ENCODE results near the gene RAB3C.

Gene RAB3C

GRCh38 chr5:58718269-58718978 lies 135.5 kb downstream of the RAB3C start:
- DNase-seq (ENCODE audit: low spot score) = no peak
- H3K27me3 ChIP-seq (ENCODE audit: insufficient read depth, poor library complexity, severe bottlenecking) = peaks cover 46% of the 10 kb centered on the region
- ATAC-seq (ENCODE audit: low read depth) = no peak
- H3K9me3 ChIP-seq (ENCODE audit: severe bottlenecking) = no peaks in the 10 kb centered on the region
- no peak overlapping the region for H3K27ac ChIP-seq (ENCODE audit: poor library complexity, severe bottlenecking)
- no peak for TF ChIP-seq CTCF (IDR thresholded peaks at IDR 0.05; ENCODE audit: poor library complexity, severe bottlenecking)
- H3K4me3 ChIP-seq (ENCODE audit: severe bottlenecking) = no peak overlapping the region
- H3K36me3 ChIP-seq (ENCODE audit: low read depth) = no peaks in the 10 kb centered on the region
- no peaks in the 10 kb centered on the region for H3K4me1 ChIP-seq (ENCODE audit: insufficient read depth, poor library complexity, severe bottlenecking)

GRCh38 chr5:58722160-58722559 lies 139.3 kb downstream of the RAB3C start:
- no peaks in the 10 kb centered on the region for H3K36me3 ChIP-seq (ENCODE audit: low read depth)
- H3K9me3 ChIP-seq (ENCODE audit: severe bottlenecking) = peaks cover 4% of the 10 kb centered on the region
- no peak overlapping the region for H3K27ac ChIP-seq (ENCODE audit: poor library complexity, severe bottlenecking)
- TF ChIP-seq CTCF (IDR thresholded peaks at IDR 0.05; ENCODE audit: poor library complexity, severe bottlenecking) = no peak
- H3K27me3 ChIP-seq (ENCODE audit: insufficient read depth, poor library complexity, severe bottlenecking) = peaks cover 60% of the 10 kb centered on the region
- ATAC-seq (ENCODE audit: low read depth) = no peak
- DNase-seq (ENCODE audit: low spot score) = no peak
- H3K4me1 ChIP-seq (ENCODE audit: insufficient read depth, poor library complexity, severe bottlenecking) = no peaks in the 10 kb centered on the region
- no peak overlapping the region for H3K4me3 ChIP-seq (ENCODE audit: severe bottlenecking)

GRCh38 chr5:58724992-58725391 lies 142.1 kb downstream of the RAB3C start:
- ATAC-seq (ENCODE audit: low read depth) = no peak
- DNase-seq (ENCODE audit: low spot score) = no peak
- H3K4me3 ChIP-seq (ENCODE audit: severe bottlenecking) = no peak overlapping the region
- H3K9me3 ChIP-seq (ENCODE audit: severe bottlenecking) = peaks cover 4% of the 10 kb centered on the region
- no peak for TF ChIP-seq CTCF (IDR thresholded peaks at IDR 0.05; ENCODE audit: poor library complexity, severe bottlenecking)
- H3K27me3 ChIP-seq (ENCODE audit: insufficient read depth, poor library complexity, severe bottlenecking) = peaks cover 48% of the 10 kb centered on the region
- H3K27ac ChIP-seq (ENCODE audit: poor library complexity, severe bottlenecking) = no peak overlapping the region
- H3K36me3 ChIP-seq (ENCODE audit: low read depth) = no peaks in the 10 kb centered on the region
- no peaks in the 10 kb centered on the region for H3K4me1 ChIP-seq (ENCODE audit: insufficient read depth, poor library complexity, severe bottlenecking)

- Histone ChIP-seq H3K27me3 (ENCODE audit: insufficient read depth, poor library complexity, severe bottlenecking) (peaks cover 34% of the 10 kb centered on the region), H3K9me3 (ENCODE audit: severe bottlenecking) (no peaks in the 10 kb centered on the region), H3K27ac (ENCODE audit: poor library complexity, severe bottlenecking) (no peak overlapping the region), H3K4me3 (ENCODE audit: severe bottlenecking) (no peak overlapping the region), H3K4me1 (ENCODE audit: insufficient read depth, poor library complexity, severe bottlenecking) (no peaks in the 10 kb centered on the region), H3K36me3 (ENCODE audit: low read depth) (no peaks in the 10 kb centered on the region)
- no peak for ATAC-seq (ENCODE audit: low read depth)
- TF ChIP-seq CTCF (IDR thresholded peaks at IDR 0.05; ENCODE audit: poor library complexity, severe bottlenecking) = no peak
- DNase-seq (ENCODE audit: low spot score) = no peak
Measured at GRCh38 chr5:58731641-58732040, 148.8 kb downstream of the RAB3C start.

GRCh38 chr5:58735637-58736036 lies 152.8 kb downstream of the RAB3C start:
- Histone ChIP-seq H3K36me3 (ENCODE audit: low read depth) (no peaks in the 10 kb centered on the region), H3K4me3 (ENCODE audit: severe bottlenecking) (no peak overlapping the region), H3K27me3 (ENCODE audit: insufficient read depth, poor library complexity, severe bottlenecking) (peaks cover 17% of the 10 kb centered on the region), H3K27ac (ENCODE audit: poor library complexity, severe bottlenecking) (no peak overlapping the region), H3K9me3 (ENCODE audit: severe bottlenecking) (no peaks in the 10 kb centered on the region), H3K4me1 (ENCODE audit: insufficient read depth, poor library complexity, severe bottlenecking) (no peaks in the 10 kb centered on the region)
- no peak for ATAC-seq (ENCODE audit: low read depth)
- TF ChIP-seq CTCF (IDR thresholded peaks at IDR 0.05; ENCODE audit: poor library complexity, severe bottlenecking) = no peak
- DNase-seq (ENCODE audit: low spot score) = no peak
